HCT116 (cell line): ENCODE data around the gene RNF126. TPM values are rescaled to one million over a fixed set of nuclear protein-coding genes. Genes with fewer than 3 reads are reported as not detected.

ENCODE experiments used
- ATAC-seq: fragments of 200-7000 bp; cut with Tn5 transposase; 2 replicates; pipeline ENCODE4 v1.9.1; 2020; ENCODE audit warnings: mild to moderate bottlenecking, moderate library complexity
- BruUV-seq: library from RNA; stranded (reverse); fragments of 400-500 nt; replicated peaks from 2 replicates; lab custom pipeline; 2021; lab: Mats Ljungman, UMichigan
- CTCF ChIA-PET: fragments of 300-600 bp; sonication (Branson Sonifier 250); formaldehyde crosslinking; loops from one replicate; lab custom pipeline; 2021; ENCODE audit warnings: antibody characterized with exemption; lab: Charles Lee
- POLR2A ChIA-PET: fragments of 300-600, 350-600 bp; sonication (Branson Sonifier 250); formaldehyde crosslinking; loops from one replicate; lab custom pipeline; 2021; ENCODE audit warnings: antibody characterized with exemption; lab: Charles Lee
- RAD21 ChIA-PET, 2 experiments: fragments of 300-600 bp; sonication (Branson Sonifier 250); formaldehyde crosslinking; loops; one replicate each; lab custom pipeline; 2023; ENCODE audit warnings: low total read pairs in 2 of 2; ENCODE audit not compliant: uncharacterized antibody in 2 of 2, unreplicated experiment in 2 of 2, low non-redundant PET in 1 of 2; lab: Charles Lee
- DNase-seq: peaks from one replicate; pipeline ENCODE4 v3.0.0-alpha.2; 2010; ENCODE audit warnings: low read depth, low spot score
- H2AFZ ChIP-seq: fragments of 200-600 bp; shearing (Covaris generic), sonication (generic); 2 replicates; pipeline ENCODE4 v1.6.1; 2017; ENCODE audit warnings: low read depth, mixed run types, mixed read lengths, antibody characterized with exemption, low read length; ENCODE audit not compliant: poor library complexity, severe bottlenecking
- H3K27ac ChIP-seq: 2 replicates; pipeline ENCODE4 v1.5.1; 2012; ENCODE audit warnings: low read depth, low read length
- H3K27me3 ChIP-seq: fragments of 200-600 bp; sonication (generic); 2 replicates; pipeline ENCODE4 v1.6.1; 2016; ENCODE audit warnings: mixed run types, low read length, mixed read lengths; ENCODE audit not compliant: insufficient read depth
- H3K36me3 ChIP-seq, 2 experiments: fragments of 200-500 bp in 1 of 2; fragments of 200-600 bp in 1 of 2; sonication (Bioruptor generic) in 1 of 2; sonication (generic) in 1 of 2; 2 replicates each; pipeline versions ENCODE4 v1.5.1 to v1.6.1; 2014 to 2016; ENCODE audit warnings: low read length in 2 of 2, inconsistent platforms in 1 of 2, mixed read lengths in 1 of 2, mixed run types in 1 of 2; ENCODE audit not compliant: insufficient read depth in 2 of 2, control insufficient read depth in 1 of 2
- H3K4me1 ChIP-seq, 2 experiments: fragments of 200-600 bp in 1 of 2; sonication (generic) in 1 of 2; 2 replicates each; pipeline versions ENCODE4 v1.5.1 to v1.6.1; 2012 to 2017; ENCODE audit warnings: low read length in 2 of 2, inconsistent platforms in 1 of 2, mild to moderate bottlenecking in 1 of 2, mixed read lengths in 1 of 2, mixed run types in 1 of 2, moderate library complexity in 1 of 2; ENCODE audit not compliant: insufficient read depth in 2 of 2, control insufficient read depth in 1 of 2
- H3K4me2 ChIP-seq: fragments of 200-600 bp; sonication (generic); 2 replicates; pipeline ENCODE4 v1.6.1; 2017; ENCODE audit warnings: mixed run types, low read length, mixed read lengths
- H3K4me3 ChIP-seq, 2 experiments: fragments of 200-600 bp in 1 of 2; sonication (generic) in 1 of 2; replicated peaks in 1 of 2; 2 replicates each; pipeline ENCODE4 v1.5.1; 2011 to 2016; ENCODE audit warnings: low read length in 2 of 2, control low read depth in 1 of 2, low read depth in 1 of 2, mild to moderate bottlenecking in 1 of 2, mixed read lengths in 1 of 2, mixed run types in 1 of 2
- H3K79me2 ChIP-seq: fragments of 200-600 bp; sonication (generic); 2 replicates; pipeline ENCODE4 v1.6.1; 2017; ENCODE audit warnings: mild to moderate bottlenecking, mixed run types, low read length, moderate library complexity, mixed read lengths; ENCODE audit not compliant: insufficient read depth
- H3K9ac ChIP-seq: fragments of 200-600 bp; sonication (generic); 2 replicates; pipeline ENCODE4 v1.6.1; 2016; ENCODE audit warnings: low read length, mixed read lengths
- H3K9me2 ChIP-seq: fragments of 200-600 bp; sonication (generic), shearing (Covaris generic); 2 replicates; pipeline ENCODE4 v1.6.1; 2017; ENCODE audit warnings: mixed run types, mild to moderate bottlenecking, moderate library complexity; ENCODE audit not compliant: insufficient read depth
- H3K9me3 ChIP-seq, 2 experiments: fragments of 200-500 bp in 1 of 2; fragments of 200-600 bp in 1 of 2; sonication (Bioruptor generic) in 1 of 2; sonication (generic) in 1 of 2; 2 replicates each; pipeline ENCODE4 v1.6.1; 2014 to 2017; ENCODE audit warnings: low read length in 2 of 2, mixed read lengths in 2 of 2, inconsistent platforms in 1 of 2, low read depth in 1 of 2, mild to moderate bottlenecking in 1 of 2, mixed run types in 1 of 2, moderate library complexity in 1 of 2; ENCODE audit not compliant: control insufficient read depth in 1 of 2, insufficient read depth in 1 of 2
- H4K20me1 ChIP-seq: fragments of 200-600 bp; sonication (generic), shearing (Covaris generic); 2 replicates; pipeline ENCODE4 v1.6.1; 2017; ENCODE audit warnings: mixed run types, mild to moderate bottlenecking, moderate library complexity; ENCODE audit not compliant: insufficient read depth
- CBX3 ChIP-seq: IDR thresholded peaks from 2 replicates; pipeline ENCODE4 v1.6.1; 2012; ENCODE audit warnings: low read depth
- CEBPB ChIP-seq: IDR thresholded peaks from 2 replicates; pipeline ENCODE4 v1.6.1; 2012; ENCODE audit warnings: low read depth
- EZH2 ChIP-seq: fragments of 200-600 bp; sonication (generic); IDR thresholded peaks from 2 replicates; pipeline ENCODE4 v1.6.1; 2017; ENCODE audit warnings: antibody characterized with exemption, mixed run types
- MAX ChIP-seq: IDR thresholded peaks from 2 replicates; pipeline ENCODE4 v1.6.1; 2012
- POLR2A ChIP-seq: IDR thresholded peaks from 2 replicates; pipeline ENCODE4 v1.7.0; 2011; ENCODE audit warnings: borderline replicate concordance; ENCODE audit not compliant: insufficient read depth, insufficient read length; ENCODE audit errors: extremely low read depth
- POLR2AphosphoS5 ChIP-seq: IDR thresholded peaks from 2 replicates; pipeline ENCODE4 v1.6.1; 2011; ENCODE audit warnings: mild to moderate bottlenecking, low read depth, low read length, moderate library complexity
- SIN3A ChIP-seq: IDR thresholded peaks from 2 replicates; pipeline ENCODE4 v1.6.1; 2012; ENCODE audit warnings: low read depth
- SRF ChIP-seq: IDR thresholded peaks from 2 replicates; pipeline ENCODE4 v1.6.1; 2012; ENCODE audit warnings: low read depth
- TCF7L2 ChIP-seq: IDR thresholded peaks from 2 replicates; pipeline ENCODE4 v1.7.0; 2011; ENCODE audit warnings: borderline replicate concordance, inconsistent platforms; ENCODE audit not compliant: insufficient read depth, insufficient read length; ENCODE audit errors: extremely low read depth
- ZFX ChIP-seq: fragments of 450-650 bp; IDR thresholded peaks from 2 replicates; pipeline ENCODE4 v1.6.1; 2017
- intact Hi-C: fragments of 100-400 bp; cut with micrococcal nuclease; formaldehyde crosslinking; loops from 2 replicates; pipeline ENCODE4 v1.10.0; 2022
- total RNA-seq: library from RNA; stranded (reverse); gene quantifications from one replicate; pipeline ENCODE4 v1.2.1, GENCODE V29; 2021; ENCODE audit not compliant: unreplicated experiment
- TF ChIP-seq, protein P1 (sequence below): IDR thresholded peaks from 2 replicates; pipeline ENCODE4 v1.6.1; 2012; ENCODE audit warnings: low read depth
- TF ChIP-seq, protein P2 (sequence below): IDR thresholded peaks from 2 replicates; pipeline ENCODE4 v1.6.1; 2012

RNF126 gene
- total RNA-seq, 1 experiment from 2014 or later, result 93.8 TPM

- Histone ChIP-seq H4K20me1 (no peaks in the 10 kb centered on the region), H3K27ac (no peak overlapping the region), H2AFZ (no peak overlapping the region)
These were observed 55.5 kb downstream of the RNF126 start for GRCh38 chr19:607301-608154.

More at GRCh38 chr19:607301-608154, 55.5 kb downstream of the RNF126 start:
- Histone ChIP-seq H3K9me2 (no peaks in the 10 kb centered on the region), H3K4me3 (no peak overlapping the region), H3K9me3 (no peaks in the 10 kb centered on the region), H3K4me1 (peaks cover 8 to 11% of the 10 kb centered on the region in 2 experiments; a peak in 3 of 4 replicates), H3K36me3 (no peaks in the 10 kb centered on the region), H3K79me2 (no peaks in the 10 kb centered on the region), H3K4me2 (no peak overlapping the region), H3K27me3 (no peaks in the 10 kb centered on the region)
- intact Hi-C loops, result no loop called here
- ChIA-PET POLR2A (no interaction called here), CTCF (no interaction called here), RAD21 (no interaction called here)
- no peak for ATAC-seq
- DNase-seq, result no peak
- TF ChIP-seq TCF7L2 (no peak), EZH2 (no peak), POLR2AphosphoS5 (no peak), POLR2A (no peak), CBX3 (no peak), CEBPB (no peak), MAX (no peak), SRF (no peak), SIN3A (no peak), ZFX (no peak)
- TF ChIP-seq, protein P1, sequence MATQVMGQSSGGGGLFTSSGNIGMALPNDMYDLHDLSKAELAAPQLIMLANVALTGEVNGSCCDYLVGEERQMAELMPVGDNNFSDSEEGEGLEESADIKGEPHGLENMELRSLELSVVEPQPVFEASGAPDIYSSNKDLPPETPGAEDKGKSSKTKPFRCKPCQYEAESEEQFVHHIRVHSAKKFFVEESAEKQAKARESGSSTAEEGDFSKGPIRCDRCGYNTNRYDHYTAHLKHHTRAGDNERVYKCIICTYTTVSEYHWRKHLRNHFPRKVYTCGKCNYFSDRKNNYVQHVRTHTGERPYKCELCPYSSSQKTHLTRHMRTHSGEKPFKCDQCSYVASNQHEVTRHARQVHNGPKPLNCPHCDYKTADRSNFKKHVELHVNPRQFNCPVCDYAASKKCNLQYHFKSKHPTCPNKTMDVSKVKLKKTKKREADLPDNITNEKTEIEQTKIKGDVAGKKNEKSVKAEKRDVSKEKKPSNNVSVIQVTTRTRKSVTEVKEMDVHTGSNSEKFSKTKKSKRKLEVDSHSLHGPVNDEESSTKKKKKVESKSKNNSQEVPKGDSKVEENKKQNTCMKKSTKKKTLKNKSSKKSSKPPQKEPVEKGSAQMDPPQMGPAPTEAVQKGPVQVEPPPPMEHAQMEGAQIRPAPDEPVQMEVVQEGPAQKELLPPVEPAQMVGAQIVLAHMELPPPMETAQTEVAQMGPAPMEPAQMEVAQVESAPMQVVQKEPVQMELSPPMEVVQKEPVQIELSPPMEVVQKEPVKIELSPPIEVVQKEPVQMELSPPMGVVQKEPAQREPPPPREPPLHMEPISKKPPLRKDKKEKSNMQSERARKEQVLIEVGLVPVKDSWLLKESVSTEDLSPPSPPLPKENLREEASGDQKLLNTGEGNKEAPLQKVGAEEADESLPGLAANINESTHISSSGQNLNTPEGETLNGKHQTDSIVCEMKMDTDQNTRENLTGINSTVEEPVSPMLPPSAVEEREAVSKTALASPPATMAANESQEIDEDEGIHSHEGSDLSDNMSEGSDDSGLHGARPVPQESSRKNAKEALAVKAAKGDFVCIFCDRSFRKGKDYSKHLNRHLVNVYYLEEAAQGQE, result no peak
- TF ChIP-seq, protein P2, sequence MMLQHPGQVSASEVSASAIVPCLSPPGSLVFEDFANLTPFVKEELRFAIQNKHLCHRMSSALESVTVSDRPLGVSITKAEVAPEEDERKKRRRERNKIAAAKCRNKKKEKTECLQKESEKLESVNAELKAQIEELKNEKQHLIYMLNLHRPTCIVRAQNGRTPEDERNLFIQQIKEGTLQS, result no peak
- TF ChIP-seq, all 23 proteins: peak for 0
- no TSS peak for BruUV-seq
- H3K9ac ChIP-seq, result no peak overlapping the region
